SK-N-DZ (cell line): ENCODE results near the gene VSIG1.

Experiments
- DNase-seq: peaks from one replicate; pipeline ENCODE4 v3.0.0-alpha.2; 2015; ENCODE audit warnings: low spot score

Gene VSIG1

DNA sequence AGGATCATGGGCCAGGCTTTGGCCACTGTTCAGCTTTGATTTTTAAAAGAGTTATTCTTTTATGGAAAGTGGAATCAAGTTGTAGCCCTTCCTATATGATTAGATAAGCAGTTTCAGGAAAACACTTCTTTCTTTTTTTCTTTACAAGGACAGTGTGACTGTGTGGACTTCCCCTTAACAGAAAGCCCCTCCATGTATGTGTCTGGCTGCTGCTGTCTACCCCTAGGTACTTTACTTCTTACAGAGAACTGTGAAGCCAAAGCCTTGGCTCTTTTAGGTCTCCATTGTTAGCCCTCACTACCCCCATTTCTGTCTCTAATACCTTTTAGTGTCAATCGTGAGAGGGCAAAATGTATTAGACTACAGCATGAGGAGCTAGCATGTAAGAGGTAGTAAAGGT is 19.1 kb downstream of the VSIG1 start:
- no peak for DNase-seq

GRCh38 chrX:108064613-108065012 is 19.7 kb downstream of the VSIG1 start:
- no peak for DNase-seq

DNA sequence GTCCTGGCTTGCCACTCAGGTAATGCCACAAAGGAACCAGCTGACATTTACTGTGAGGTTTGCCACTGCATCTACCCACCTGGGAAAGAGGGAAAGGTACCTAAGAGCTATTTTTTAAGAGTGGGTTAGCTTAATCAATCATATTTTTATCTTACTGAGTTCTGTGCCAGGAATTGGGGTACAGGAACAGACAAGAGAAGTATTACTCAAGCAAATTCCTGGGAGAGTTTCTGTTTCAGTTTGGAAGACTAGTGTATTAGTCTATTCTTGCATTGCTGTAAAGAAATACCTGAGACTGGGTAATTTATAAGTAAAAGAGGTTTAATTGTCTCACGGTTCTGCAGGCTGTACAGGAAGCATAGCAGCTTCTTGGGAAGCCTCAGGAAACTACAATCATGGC is 23.3 kb downstream of the VSIG1 start:
- DNase-seq = no peak

GRCh38 chrX:108070891-108071290 is 26.0 kb downstream of the VSIG1 start:
- DNase-seq = no peak

DNA sequence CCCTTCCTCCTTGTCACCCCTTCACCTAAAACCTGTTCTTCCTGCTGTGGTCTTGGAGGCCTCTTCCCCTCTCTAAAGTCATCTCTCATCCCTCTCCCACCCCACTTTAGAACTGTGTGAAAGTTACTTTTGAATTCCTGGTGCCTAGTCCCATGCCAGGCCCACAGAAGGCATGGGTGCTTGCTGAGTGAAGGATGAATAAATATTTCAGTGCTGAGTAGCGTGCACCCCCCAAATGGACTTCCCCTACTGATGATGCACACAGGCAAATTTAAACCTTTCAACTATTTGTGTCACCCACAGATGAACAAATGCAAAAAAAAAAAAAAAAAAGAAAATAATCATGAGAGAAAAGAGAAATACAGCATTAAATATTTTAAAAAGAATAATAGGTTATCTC is 26.7 kb downstream of the VSIG1 start:
- no peak for DNase-seq

GRCh38 chrX:108072746-108073145 is 27.9 kb downstream of the VSIG1 start:
- DNase-seq = no peak

GRCh38 chrX:108081110-108081509 is 36.2 kb downstream of the VSIG1 start:
- DNase-seq = no peak

DNA sequence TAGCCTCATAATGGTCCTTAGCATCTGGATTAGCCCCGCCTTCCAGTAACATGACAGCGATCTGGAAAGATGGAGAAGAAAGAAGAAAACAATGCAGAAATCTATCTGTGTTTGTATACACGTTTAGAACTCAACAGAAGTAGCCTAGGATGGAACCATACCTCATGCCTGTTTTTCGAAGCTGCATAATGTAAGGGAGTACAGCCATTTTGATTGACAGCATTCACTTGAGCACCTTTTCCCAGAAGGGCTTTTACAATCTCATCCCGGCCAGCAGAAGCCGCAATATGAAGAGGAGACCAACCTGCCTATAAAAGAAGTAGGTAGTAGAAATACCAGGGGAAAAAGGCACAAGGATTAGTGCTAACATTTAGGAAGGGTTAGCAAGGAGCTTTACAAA is 42.9 kb downstream of the VSIG1 start:
- no peak for DNase-seq

- DNase-seq = no peak
These were observed 43.6 kb downstream of the VSIG1 start for GRCh38 chrX:108088511-108088910.

DNA sequence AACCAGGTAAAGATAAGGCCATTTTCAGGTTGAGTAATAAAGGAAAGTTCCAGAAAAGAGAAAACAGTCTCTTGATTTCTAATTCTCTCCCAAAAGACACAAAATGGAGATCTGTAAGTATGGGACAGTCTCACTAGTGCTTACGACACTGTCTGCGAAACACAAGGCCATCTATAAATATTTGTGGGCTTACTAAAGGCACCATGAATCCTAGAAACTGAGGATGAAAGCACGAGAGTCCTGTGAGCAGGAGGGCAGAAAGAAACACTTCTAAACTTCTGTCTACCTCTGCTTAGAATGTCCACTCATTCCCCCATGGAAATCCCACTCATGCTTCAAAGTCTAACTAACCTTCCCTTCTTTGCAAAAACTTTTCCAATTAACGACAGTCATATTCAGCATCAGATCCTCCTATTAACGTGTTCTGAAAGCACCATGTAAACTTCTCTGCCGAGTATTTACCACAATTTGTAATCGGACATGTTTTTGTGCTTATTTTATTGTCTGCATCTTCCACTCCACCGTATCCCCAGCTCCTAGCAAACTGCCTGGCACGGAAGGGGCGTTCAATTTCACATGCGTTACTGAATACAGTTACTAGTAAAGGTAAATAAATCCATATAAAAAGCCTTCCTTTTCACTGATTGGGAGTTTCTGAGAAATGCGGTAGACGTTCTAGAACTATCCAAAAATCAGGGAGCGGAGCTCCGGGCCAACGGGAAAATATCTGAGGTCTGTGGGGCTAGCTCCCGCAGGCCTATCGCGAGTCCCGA is 45.8 kb downstream of the VSIG1 start:
- DNase-seq = no peak

GRCh38 chrX:108091264-108091877 is 46.5 kb downstream of the VSIG1 start, which contains the start of the genes ATG4A and PSMD10:
Gene ATG4A, plus strand, starts transcription at chrX:108091778. Its CDS starts 49 bp downstream, at chrX:108091827.
Gene PSMD10, minus strand, starts transcription at chrX:108091542. Its CDS starts 22 bp downstream, at chrX:108091520.
- peak; percentile 92 for DNase-seq

DNA sequence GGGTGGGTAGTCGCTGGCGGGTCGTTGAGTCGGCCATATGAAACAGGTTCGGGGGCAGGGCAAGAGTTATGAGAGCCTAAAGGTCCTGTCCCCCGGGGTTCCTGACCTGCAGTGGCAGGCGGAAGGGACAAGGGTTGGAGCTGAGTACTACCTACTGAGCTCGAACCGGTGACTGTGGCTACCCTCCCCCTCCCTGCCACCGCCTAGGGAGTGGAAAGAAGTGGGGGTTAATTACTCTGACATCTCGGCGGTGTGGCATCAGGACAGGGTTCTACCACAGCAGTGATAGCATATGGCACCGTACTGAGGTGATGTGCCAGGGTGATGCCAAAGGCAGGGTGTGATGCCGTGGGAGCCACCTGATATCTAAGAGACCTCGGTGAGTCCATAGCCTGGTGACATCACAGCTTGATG is 47.0 kb downstream of the VSIG1 start:
- DNase-seq = no peak

DNA sequence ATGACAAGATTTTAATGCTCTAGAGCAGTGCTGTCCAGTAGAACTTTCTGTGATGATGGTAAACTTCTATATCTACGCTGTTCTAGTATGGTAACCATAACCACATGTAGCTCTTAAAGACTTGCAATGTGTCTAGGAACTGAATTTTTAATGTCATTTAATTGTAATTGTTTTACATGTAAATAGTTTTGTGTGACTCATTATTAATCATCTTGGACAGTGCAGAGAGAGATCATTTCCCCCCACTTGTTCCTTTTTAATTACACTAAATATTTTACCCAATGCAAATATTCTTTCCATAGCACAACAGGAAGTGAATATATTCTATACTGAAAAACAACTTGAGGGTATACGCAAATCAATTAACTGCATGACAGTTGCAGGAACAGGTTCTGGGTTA is 52.5 kb downstream of the VSIG1 start:
- DNase-seq = no peak

GRCh38 chrX:108105473-108105872 is 60.6 kb downstream of the VSIG1 start:
- no peak for DNase-seq

DNA sequence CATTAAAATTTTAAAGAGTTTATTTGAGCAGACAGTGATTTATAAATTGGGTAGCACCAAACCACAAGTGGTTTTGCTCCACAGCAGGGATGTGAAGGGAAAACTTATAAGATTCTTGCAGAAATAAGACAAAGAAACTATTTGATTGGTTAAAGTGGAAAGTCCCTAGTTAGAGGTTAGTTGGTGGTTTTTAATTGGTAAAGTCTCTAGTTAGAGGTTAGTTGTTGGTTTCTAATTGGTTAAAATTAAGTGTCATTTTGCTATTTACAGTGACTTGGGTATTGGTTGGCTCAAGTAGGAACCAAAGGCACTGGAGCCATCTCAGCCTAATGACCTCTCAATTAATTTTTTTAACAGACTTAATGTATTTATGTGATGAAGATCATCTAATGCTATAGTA is 69.7 kb downstream of the VSIG1 start:
- no peak for DNase-seq

DNA sequence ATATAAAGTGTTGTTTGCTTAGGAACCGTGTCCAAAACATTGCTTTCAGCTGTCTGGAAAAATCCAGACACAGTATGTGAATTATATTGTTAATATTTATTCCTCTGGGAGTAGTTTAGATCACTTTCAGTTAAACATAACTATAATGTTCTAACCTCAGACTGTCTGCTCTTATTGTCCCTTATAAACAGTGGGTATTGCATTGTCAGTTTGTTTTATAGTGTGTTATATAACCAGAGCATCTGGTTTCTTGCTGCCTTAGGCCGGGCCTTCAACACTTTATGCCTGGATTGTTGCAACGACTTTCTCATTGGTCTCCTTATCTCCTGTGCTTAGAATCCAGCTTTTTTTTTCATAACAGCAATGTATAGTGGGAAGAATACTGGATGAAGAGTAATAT is 73.1 kb downstream of the VSIG1 start:
- no peak for DNase-seq

DNA sequence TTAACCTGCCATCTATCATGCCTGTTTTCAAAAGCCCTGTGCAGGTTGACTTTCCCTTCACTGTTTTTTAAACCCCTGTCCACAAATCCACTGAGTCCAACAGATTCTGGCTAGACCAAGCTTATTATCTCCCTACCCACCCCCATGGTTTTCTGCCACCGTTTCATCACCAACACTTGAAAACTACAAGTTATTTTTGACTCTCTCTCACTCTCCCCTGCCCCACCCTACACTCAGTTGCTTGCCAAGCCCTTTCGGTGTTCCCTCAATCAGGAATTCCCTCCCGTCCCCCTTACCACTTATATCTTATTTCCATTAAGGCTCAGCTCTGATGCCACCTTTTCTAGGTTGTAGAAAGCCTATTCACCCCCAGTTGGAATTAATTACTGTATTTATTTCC is 76.4 kb downstream of the VSIG1 start:
- no peak for DNase-seq

- no peak for DNase-seq
These were observed 77.9 kb downstream of the VSIG1 start for GRCh38 chrX:108122748-108123147.

DNA sequence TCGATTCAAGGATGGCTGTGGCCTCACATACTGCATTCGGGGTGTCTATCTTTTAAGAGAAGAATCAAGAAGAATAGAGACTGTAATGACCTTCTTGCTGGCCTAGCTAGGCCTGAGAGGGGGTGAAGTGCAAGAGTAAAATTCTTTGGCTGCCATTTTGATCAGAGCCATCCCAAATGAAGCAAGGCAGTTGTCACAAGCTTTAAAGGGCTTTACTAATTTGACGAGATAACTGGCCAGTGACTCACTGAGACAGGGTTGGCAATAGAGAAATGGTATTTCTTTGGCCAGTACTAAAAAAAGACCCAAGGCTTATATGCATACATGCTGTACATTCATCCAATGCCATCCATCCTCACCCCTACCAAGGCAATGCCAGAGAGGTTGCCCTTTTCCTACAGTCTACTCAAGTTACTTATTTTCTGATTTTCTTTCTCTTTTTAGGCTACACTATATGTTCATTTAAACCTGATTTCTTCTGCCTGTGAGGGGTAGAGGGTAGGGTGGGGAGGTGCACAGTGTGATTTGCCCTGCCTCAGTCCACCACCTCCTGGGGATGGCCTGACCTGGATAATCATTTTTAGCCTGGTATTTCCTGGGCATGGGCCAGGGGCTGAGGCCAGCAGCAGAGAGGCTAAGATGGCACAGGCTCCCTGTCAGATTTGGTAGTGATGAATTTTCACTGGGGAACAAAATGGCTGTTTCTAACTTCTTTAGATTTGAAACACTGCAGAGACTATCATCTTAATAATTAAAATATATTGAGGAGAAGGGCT is 78.9 kb downstream of the VSIG1 start:
- DNase-seq = no peak

DNA sequence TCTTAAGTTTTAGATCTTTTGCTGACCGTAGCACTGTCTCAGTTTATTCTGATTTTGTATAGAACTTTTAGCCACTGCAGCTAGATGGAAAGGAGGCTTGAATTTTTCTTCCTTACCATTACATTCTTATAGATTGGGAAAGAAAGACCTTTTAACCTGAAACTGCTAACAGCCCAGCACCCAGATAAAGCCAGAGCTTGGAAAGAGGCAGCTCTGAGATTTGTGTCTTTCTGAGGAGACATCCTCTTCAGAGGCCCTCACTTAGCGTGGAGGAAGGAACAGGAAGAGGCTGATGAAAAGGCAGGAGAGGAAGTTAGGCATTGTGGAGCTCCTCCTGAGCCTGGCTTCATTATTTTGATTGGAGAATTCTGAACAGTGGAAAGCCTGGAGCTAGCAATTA is 81.8 kb downstream of the VSIG1 start:
- no peak for DNase-seq

- no peak for DNase-seq
These were observed 82.3 kb downstream of the VSIG1 start for GRCh38 chrX:108127152-108127551.
